DND-41 (cell line): Measurements from ENCODE around the gene RTKN2.

Source experiments
- ATAC-seq: fragments of 200-7000 bp; cut with Tn5 transposase; 3 replicates; pipeline ENCODE4 v1.9.1; 2021; ENCODE audit warnings: low read depth; ENCODE audit not compliant: insufficient read depth
- DNase-seq: peaks from one replicate; pipeline ENCODE4 v3.0.0-alpha.2; 2020
- H2AFZ ChIP-seq: 2 replicates; pipeline ENCODE4 v1.6.0; 2012; ENCODE audit warnings: low read depth, low read length
- H3K27ac ChIP-seq: 2 replicates; pipeline ENCODE4 v1.5.1; 2012; ENCODE audit warnings: low read length, inconsistent platforms
- H3K27me3 ChIP-seq: fragments of 200-600 bp; sonication (generic); 2 replicates; pipeline ENCODE4 v1.6.0; 2012; ENCODE audit warnings: low read length, mild to moderate bottlenecking, inconsistent platforms; ENCODE audit not compliant: insufficient read depth, poor library complexity
- H3K36me3 ChIP-seq: 2 replicates; pipeline ENCODE4 v1.5.1; 2012; ENCODE audit warnings: low read length, inconsistent platforms; ENCODE audit not compliant: insufficient read depth
- H3K4me1 ChIP-seq: 2 replicates; pipeline ENCODE4 v1.5.1; 2012; ENCODE audit warnings: mild to moderate bottlenecking, low read length; ENCODE audit not compliant: insufficient read depth
- H3K4me2 ChIP-seq: 2 replicates; pipeline ENCODE4 v1.6.0; 2012; ENCODE audit warnings: mild to moderate bottlenecking, moderate library complexity, low read length, inconsistent platforms; ENCODE audit not compliant: insufficient read depth
- H3K4me3 ChIP-seq, 2 experiments: fragments of 200-600 bp in 1 of 2; shearing (Covaris generic) in 1 of 2; 2 replicates each; pipeline ENCODE4 v1.5.1; 2012 to 2016; ENCODE audit warnings: inconsistent platforms in 2 of 2, low read length in 2 of 2, mild to moderate bottlenecking in 2 of 2, low read depth in 1 of 2, moderate library complexity in 1 of 2
- H3K79me2 ChIP-seq: 2 replicates; pipeline ENCODE4 v1.6.0; 2012; ENCODE audit warnings: low read length, inconsistent platforms; ENCODE audit not compliant: insufficient read depth
- H3K9ac ChIP-seq: 2 replicates; pipeline ENCODE4 v1.6.0; 2012; ENCODE audit warnings: low read depth, mild to moderate bottlenecking, inconsistent platforms, low read length, moderate library complexity
- H3K9me3 ChIP-seq: 2 replicates; pipeline ENCODE4 v1.5.1; 2012; ENCODE audit warnings: low read length, moderate library complexity, mild to moderate bottlenecking, inconsistent platforms; ENCODE audit not compliant: insufficient read depth, severe bottlenecking
- H4K20me1 ChIP-seq: 2 replicates; pipeline ENCODE4 v1.6.0; 2012; ENCODE audit warnings: low read length; ENCODE audit not compliant: insufficient read depth
- CTCF ChIP-seq: IDR thresholded peaks from 2 replicates; pipeline ENCODE4 v1.5.1; 2012; ENCODE audit warnings: borderline replicate concordance, low read length, moderate library complexity, mild to moderate bottlenecking; ENCODE audit not compliant: poor library complexity, severe bottlenecking; ENCODE audit errors: extremely low read depth
- EZH2 ChIP-seq: IDR thresholded peaks from 3 replicates; pipeline ENCODE4 v1.6.1; 2012; ENCODE audit warnings: borderline replicate concordance, low read depth, mild to moderate bottlenecking, moderate library complexity, low read length, inconsistent platforms; ENCODE audit not compliant: severe bottlenecking

RTKN2 gene

DNA sequence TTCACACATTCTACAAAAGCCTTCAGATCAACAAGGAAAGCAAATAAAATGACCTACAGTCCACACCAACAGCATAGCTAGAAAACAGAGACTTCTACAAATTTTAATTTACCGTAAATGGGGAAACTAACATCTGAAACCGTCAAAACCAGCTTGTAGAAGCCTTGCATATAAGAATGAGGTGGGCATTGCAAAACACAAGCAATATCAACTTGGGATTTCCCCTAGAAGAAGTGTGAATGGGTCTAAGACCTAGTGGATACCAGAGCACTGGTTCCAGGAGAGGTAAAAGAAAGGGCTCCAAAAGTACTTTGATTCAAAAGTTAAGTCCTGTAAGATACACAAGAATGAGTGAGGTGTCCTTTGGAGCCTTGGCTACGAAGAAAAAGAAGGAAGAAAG lies 18.7 kb downstream of the RTKN2 start:
- TF ChIP-seq EZH2 = no peak
- TF ChIP-seq CTCF = no peak
- Histone ChIP-seq H3K27me3 (no peaks in the 10 kb centered on the region), H3K4me3 (no peak overlapping the region), H2AFZ (no peak overlapping the region), H3K36me3 (no peaks in the 10 kb centered on the region), H3K4me1 (no peaks in the 10 kb centered on the region), H3K9me3 (no peaks in the 10 kb centered on the region), H3K79me2 (no peaks in the 10 kb centered on the region), H3K27ac (no peak overlapping the region), H3K9ac (no peak overlapping the region), H4K20me1 (no peaks in the 10 kb centered on the region), H3K4me2 (no peak overlapping the region)
- no peak for DNase-seq
- no peak for ATAC-seq

GRCh38 chr10:62248465-62248864 lies 20.2 kb downstream of the RTKN2 start:
- DNase-seq (no peak), ATAC-seq (no peak)
- Histone ChIP-seq H3K4me1 (no peaks in the 10 kb centered on the region), H4K20me1 (no peaks in the 10 kb centered on the region), H3K4me3 (no peak overlapping the region), H3K36me3 (no peaks in the 10 kb centered on the region), H3K9ac (no peak overlapping the region), H3K9me3 (no peaks in the 10 kb centered on the region), H3K4me2 (no peak overlapping the region), H2AFZ (no peak overlapping the region), H3K27ac (no peak overlapping the region), H3K27me3 (no peaks in the 10 kb centered on the region), H3K79me2 (no peaks in the 10 kb centered on the region)
- TF ChIP-seq EZH2 (no peak), CTCF (peak; percentile 21)

GRCh38 chr10:62244785-62245467 lies 23.7 kb downstream of the RTKN2 start:
- Histone ChIP-seq H3K9ac (no peak overlapping the region), H3K79me2 (no peaks in the 10 kb centered on the region), H2AFZ (no peak overlapping the region), H3K27me3 (no peaks in the 10 kb centered on the region), H3K27ac (no peak overlapping the region), H3K4me1 (no peaks in the 10 kb centered on the region), H3K4me2 (no peak overlapping the region), H3K36me3 (no peaks in the 10 kb centered on the region), H4K20me1 (no peaks in the 10 kb centered on the region), H3K9me3 (no peaks in the 10 kb centered on the region), H3K4me3 (no peak overlapping the region)
- DNase-seq (peak; percentile 53), ATAC-seq (peak; percentile 86)
- TF ChIP-seq CTCF (peak; percentile 83), EZH2 (no peak)
